A549 (cell line): ENCODE measurements around the gene ACTN1. TPM values are rescaled to one million over a fixed set of nuclear protein-coding genes. Genes with fewer than 3 reads are reported as not detected.

Experiments
- ATAC-seq, 2 experiments: fragments of 200-7000 bp in 1 of 2; fragments of >200 bp in 1 of 2; cut with Nextera tagmentation in 1 of 2; cut with Tn5 transposase in 1 of 2; 3 replicates each; pipeline versions ENCODE4 v1.8.0 to v1.9.1; 2018 to 2020; ENCODE audit warnings: mild to moderate bottlenecking in 1 of 2, moderate library complexity in 1 of 2
- CTCF ChIA-PET: fragments of 300-600 bp; sonication (Branson Sonifier 250); formaldehyde crosslinking; extraction: SDS; loops from one replicate; lab custom pipeline; 2021; ENCODE audit warnings: antibody characterized with exemption, inconsistent platforms; lab: Yijun Ruan, JAX
- POLR2A ChIA-PET: fragments of 350-600 bp; formaldehyde crosslinking; extraction: SDS; loops from one replicate; lab custom pipeline; 2021; ENCODE audit warnings: antibody characterized with exemption, inconsistent platforms; lab: Yijun Ruan, JAX
- DNase-seq, 2 experiments: peaks; one replicate each; pipeline versions ENCODE4 v3.0.0 to v3.0.0-alpha.2; 2011 to 2016; ENCODE audit warnings: low read depth in 1 of 2, low spot score in 1 of 2
- FAIRE-seq: peaks from 2 replicates; lab custom pipeline; 2011; peaks lifted over from hg19 to GRCh38; lab: Jason Lieb, UNC
- H3K27ac ChIP-seq, 2 experiments: fragments of >200 bp; sonication (Bioruptor Twin); formaldehyde crosslinking; 3 replicates each; pipeline ENCODE4 v1.5.1; 2016 to 2017
- H3K4me1 ChIP-seq: fragments of >200 bp; sonication (Bioruptor Twin); formaldehyde crosslinking; 3 replicates; pipeline ENCODE4 v1.6.1; 2016
- H3K4me2 ChIP-seq: fragments of >200 bp; sonication (Bioruptor Twin); formaldehyde crosslinking; 3 replicates; pipeline ENCODE4 v1.6.1; 2016
- H3K4me3 ChIP-seq: fragments of >200 bp; sonication (Bioruptor Twin); formaldehyde crosslinking; 3 replicates; pipeline ENCODE4 v1.5.1; 2016
- H3K9me3 ChIP-seq: fragments of >200 bp; sonication (Bioruptor Twin); formaldehyde crosslinking; 3 replicates; pipeline ENCODE4 v1.6.1; 2016
- ATOH8 ChIP-seq: fragments of 250-450 bp; sonication (Bioruptor Pico); IDR thresholded peaks from 2 replicates; pipeline ENCODE4 v1.5.0; 2020; ENCODE audit warnings: low read depth, mild to moderate bottlenecking, moderate library complexity
- CBX2 ChIP-seq: fragments of 200-600 bp; sonication (generic); IDR thresholded peaks from 2 replicates; pipeline ENCODE4 v1.6.1; 2016; ENCODE audit warnings: low read depth, mild to moderate bottlenecking, borderline replicate concordance
- CEBPB ChIP-seq, 2 experiments: fragments of >200 bp in 1 of 2; sonication (Bioruptor Twin) in 1 of 2; formaldehyde crosslinking in 1 of 2; IDR thresholded peaks; 2 replicates each; pipeline ENCODE4 v1.6.1; 2012 to 2016
- EHMT2 ChIP-seq: fragments of 200-600 bp; sonication (generic); IDR thresholded peaks from 2 replicates; pipeline ENCODE4 v1.6.1; 2016; ENCODE audit warnings: antibody characterized with exemption, low read depth, mild to moderate bottlenecking, moderate library complexity
- EP300 ChIP-seq, 2 experiments: fragments of >200 bp; sonication (Bioruptor Twin); formaldehyde crosslinking; IDR thresholded peaks; 2 replicates in 1 of 2; 3 replicates in 1 of 2; pipeline ENCODE4 v1.6.1; 2016 to 2017
- ESRRA ChIP-seq: fragments of 150-350 bp; IDR thresholded peaks from 2 replicates; pipeline ENCODE4 v1.6.1; 2014; ENCODE audit warnings: mild to moderate bottlenecking, low read length, borderline replicate concordance
- FOSB ChIP-seq: fragments of 250-450 bp; sonication (Bioruptor Pico); IDR thresholded peaks from 2 replicates; pipeline ENCODE4 v1.5.0; 2020; ENCODE audit warnings: mild to moderate bottlenecking, moderate library complexity
- GATA3 ChIP-seq: IDR thresholded peaks from 2 replicates; pipeline ENCODE4 v1.6.1; 2012; ENCODE audit warnings: borderline replicate concordance
- HDAC2 ChIP-seq: fragments of 200-600 bp; sonication (generic); IDR thresholded peaks from 2 replicates; pipeline ENCODE4 v1.6.1; 2016
- HEYL ChIP-seq: fragments of 250-450 bp; sonication (Bioruptor Pico); IDR thresholded peaks from 2 replicates; pipeline ENCODE4 v1.8.0; 2021; ENCODE audit warnings: mild to moderate bottlenecking, moderate library complexity
- HMGXB4 ChIP-seq: fragments of 250-450 bp; sonication (Bioruptor Pico); IDR thresholded peaks from 2 replicates; pipeline ENCODE4 v1.5.0; 2021; ENCODE audit warnings: mild to moderate bottlenecking, moderate library complexity, borderline replicate concordance
- HOXA7 ChIP-seq: fragments of 250-450 bp; sonication (Bioruptor Pico); IDR thresholded peaks from 2 replicates; pipeline ENCODE4 v1.5.0; 2020; ENCODE audit warnings: mild to moderate bottlenecking, moderate library complexity
- HOXB13 ChIP-seq: fragments of 250-450 bp; sonication (Bioruptor Pico); IDR thresholded peaks from 2 replicates; pipeline ENCODE4 v1.5.0; 2020; ENCODE audit warnings: low read depth, mild to moderate bottlenecking, moderate library complexity
- JUN ChIP-seq, 2 experiments: fragments of >200 bp; sonication (Bioruptor Twin); formaldehyde crosslinking; IDR thresholded peaks; 2 replicates in 1 of 2; 3 replicates in 1 of 2; pipeline ENCODE4 v1.6.1; 2016 to 2017
- KDM1A ChIP-seq: fragments of 200-600 bp; sonication (generic); IDR thresholded peaks from 2 replicates; pipeline ENCODE4 v1.6.1; 2016; ENCODE audit warnings: low read depth, mild to moderate bottlenecking
- MAFK ChIP-seq: fragments of 450-650 bp; IDR thresholded peaks from 2 replicates; pipeline ENCODE4 v1.6.1; 2014; ENCODE audit not compliant: partially characterized antibody
- MYC ChIP-seq: IDR thresholded peaks from 2 replicates; pipeline ENCODE4 v1.6.1; 2012; ENCODE audit warnings: mild to moderate bottlenecking, inconsistent platforms, low read length, improper control_type of control experiment, borderline replicate concordance
- NPAS2 ChIP-seq: fragments of 250-450 bp; sonication (Bioruptor Pico); IDR thresholded peaks from 2 replicates; pipeline ENCODE4 v1.8.0; 2022; ENCODE audit warnings: mild to moderate bottlenecking, moderate library complexity, borderline replicate concordance
- NR3C1 ChIP-seq: fragments of >200 bp; sonication (Bioruptor Twin); formaldehyde crosslinking; IDR thresholded peaks from 3 replicates; pipeline ENCODE4 v1.6.1; 2017
- REST ChIP-seq: fragments of 200-600 bp; sonication (generic); IDR thresholded peaks from 2 replicates; pipeline ENCODE4 v1.6.1; 2016; ENCODE audit warnings: antibody characterized with exemption, mild to moderate bottlenecking, moderate library complexity
- RNF2 ChIP-seq: fragments of 200-600 bp; sonication (generic); IDR thresholded peaks from 2 replicates; pipeline ENCODE4 v1.6.1; 2016; ENCODE audit warnings: low read depth, mild to moderate bottlenecking, antibody characterized with exemption, moderate library complexity, borderline replicate concordance
- SREBF2 ChIP-seq: fragments of 450-650 bp; IDR thresholded peaks from 2 replicates; pipeline ENCODE4 v1.6.1; 2014; ENCODE audit warnings: mild to moderate bottlenecking, moderate library complexity
- USF2 ChIP-seq: fragments of 450-650 bp; IDR thresholded peaks from 2 replicates; pipeline ENCODE4 v1.6.1; 2014; ENCODE audit warnings: antibody characterized with exemption
- ZFP36 ChIP-seq: fragments of 450-650 bp; IDR thresholded peaks from 2 replicates; pipeline ENCODE4 v1.6.1; 2014; ENCODE audit warnings: borderline replicate concordance; ENCODE audit not compliant: partially characterized antibody
- ZNF302 ChIP-seq: fragments of 250-450 bp; sonication (Bioruptor Pico); IDR thresholded peaks from 2 replicates; pipeline ENCODE4 v1.9.0; 2021; ENCODE audit warnings: inconsistent platforms, mild to moderate bottlenecking, moderate library complexity
- ZSCAN20 ChIP-seq: fragments of 250-450 bp; sonication (Bioruptor Pico); IDR thresholded peaks from 2 replicates; pipeline ENCODE4 v1.8.0; 2022; ENCODE audit warnings: mild to moderate bottlenecking, moderate library complexity
- WGBS: methylation state at CpG from one replicate; pipeline ENCODE4 v1.1.6; 2017; ENCODE audit errors: missing lambda C conversion rate; 5-methylcytosine and 5-hydroxymethylcytosine counted together
- polyA plus RNA-seq, 4 experiments: library from polyadenylated mRNA; depleted of rRNA in 3 of 4; stranded (reverse); fragments of >200 nt; fragmentation: RNase III in 1 of 4; extraction: RNeasy Plus Mini Kit Qiagen cat#74134 plus additional on column Dnase treatment in 1 of 4; gene quantifications; 2 replicates in 3 of 4; 3 replicates in 1 of 4; pipeline ENCODE4 v1.2.3, GENCODE V29; 2011 to 2017

Gene ACTN1
- polyA plus RNA-seq, 2 of the 4 experiments (the other 2 are of a cell fraction) = 208 to 245 TPM

GRCh38 chr14:68919129-68919927 is 59.8 kb downstream of the ACTN1 start (continued):
- no peak for TF ChIP-seq HOXB13

- DNase-seq = no peak
- Histone ChIP-seq H3K27ac (no peak overlapping the region), H3K4me2 (no peak overlapping the region), H3K9me3 (no peaks in the 10 kb centered on the region), H3K4me1 (peaks cover 25% of the 10 kb centered on the region), H3K4me3 (no peak overlapping the region)
- CTCF ChIA-PET = interaction anchor here (1.0 to 38.0 kb wide), 4 partner anchors 8 to 171 kb away, joined by 3 to 480 read pairs (median 6); no protein-coding TSS in a partner anchor
- POLR2A ChIA-PET = no interaction called here
- 86% methylated on average over 10 of the region's 10 CpGs for WGBS
- no peak for FAIRE-seq
- no peak for ATAC-seq
- no peak for TF ChIP-seq ATOH8 (CRISPR knock-in tag)
- no peak for TF ChIP-seq HEYL (CRISPR knock-in tag)
- TF ChIP-seq ESRRA = no peak
- no peak for TF ChIP-seq USF2
- no peak for TF ChIP-seq HOXB13
- no peak for TF ChIP-seq ZFP36
- TF ChIP-seq RNF2 = no peak
- no peak for TF ChIP-seq MAFK
- no peak for TF ChIP-seq NPAS2 (CRISPR knock-in tag)
- TF ChIP-seq SREBF2 = no peak
- no peak for TF ChIP-seq CBX2
- TF ChIP-seq HDAC2 = no peak
- no peak for TF ChIP-seq KDM1A
- no peak for TF ChIP-seq HOXA7
- no peak for TF ChIP-seq ZSCAN20
- no peak for TF ChIP-seq NR3C1
These were observed 60.5 kb downstream of the ACTN1 start for GRCh38 chr14:68918612-68919011.

GRCh38 chr14:68916358-68916941 is 62.7 kb downstream of the ACTN1 start:
- Histone ChIP-seq H3K9me3 (no peaks in the 10 kb centered on the region), H3K4me1 (peaks cover 23% of the 10 kb centered on the region), H3K27ac (no peak overlapping the region), H3K4me2 (no peak overlapping the region), H3K4me3 (no peak overlapping the region)
- ChIA-PET CTCF (interaction anchor here (1.1 to 38.0 kb wide), 6 partner anchors 11 to 191 kb away, joined by 3 to 480 read pairs (median 17); no protein-coding TSS in a partner anchor), POLR2A (no interaction called here)
- WGBS = 89% methylated on average over 11 of the region's 11 CpGs
- DNase-seq (no peak), FAIRE-seq (no peak), ATAC-seq (no peak)
- TF ChIP-seq ZFP36 = no peak
- no peak for TF ChIP-seq CBX2
- TF ChIP-seq EHMT2 = no peak
- TF ChIP-seq ZNF302 (CRISPR knock-in tag) = no peak
- TF ChIP-seq EP300 (IDR thresholded peaks at IDR 0.05) = no peak
- TF ChIP-seq FOSB (CRISPR knock-in tag) = no peak
- no peak for TF ChIP-seq HEYL (CRISPR knock-in tag)
- no peak for TF ChIP-seq USF2
- no peak for TF ChIP-seq RNF2
- TF ChIP-seq MYC = no peak
- no peak for TF ChIP-seq ESRRA
- no peak for TF ChIP-seq CEBPB (IDR thresholded peaks at IDR 0.05)
- TF ChIP-seq HMGXB4 (CRISPR knock-in tag) = no peak
- TF ChIP-seq REST = no peak
- TF ChIP-seq GATA3 = no peak
- no peak for TF ChIP-seq JUN (IDR thresholded peaks at IDR 0.05)
